Measurements from ENCODE around the gene COL8A1. TPM values are rescaled to one million over a fixed set of nuclear protein-coding genes. Genes with fewer than 3 reads are reported as not detected.

The COL8A1 gene
- polyA plus RNA-seq, 3 donors: not detected

DNA sequence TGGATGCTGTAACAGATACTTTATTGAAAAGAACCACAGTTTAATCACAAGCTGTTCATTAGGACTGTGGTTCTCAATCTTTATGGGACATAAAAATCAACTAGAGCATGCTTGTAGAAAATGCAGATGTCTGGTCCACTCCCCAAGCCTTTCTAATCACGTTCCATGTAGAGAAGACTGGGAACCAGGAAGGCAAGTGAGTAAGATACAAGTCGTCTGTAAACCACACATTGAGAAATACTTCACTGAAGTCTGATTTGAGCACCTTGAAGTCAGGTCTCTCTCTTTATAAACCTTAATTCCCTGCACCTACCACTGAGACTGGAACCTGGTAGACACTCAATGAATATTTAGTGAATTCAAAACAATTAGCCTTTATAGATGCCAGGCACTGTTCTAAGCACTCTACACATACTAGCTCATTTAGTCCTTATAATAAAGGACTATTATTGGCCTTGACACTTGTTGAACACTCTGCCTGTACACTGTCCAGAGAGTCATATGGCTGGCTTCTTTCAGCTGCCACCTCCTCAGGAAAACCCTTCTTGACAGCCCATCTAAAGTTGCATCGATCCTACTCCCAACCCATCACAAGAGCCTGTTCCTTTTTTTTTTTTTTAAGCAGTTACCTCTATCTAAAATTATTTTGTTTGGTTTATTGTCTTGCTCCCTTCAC, 120.2 kb downstream of the COL8A1 start:
- no peaks in the 10 kb centered on the region for H3K9me3 ChIP-seq (replicated peaks in 1 of 2; ENCODE audit: control insufficient read depth in 1 of 2, insufficient read depth in 1 of 2, low read length in 2 of 2)
- H3K4me1 ChIP-seq (ENCODE audit: control insufficient read depth in 1 of 2, insufficient read depth in 2 of 2, low read length in 2 of 2): no peaks in the 10 kb centered on the region
- Mint-ChIP-seq H3K4me1 (no peaks in the 10 kb centered on the region), H3K4me3 (no peak overlapping the region), H3K27me3 (ENCODE audit: low read depth in 3 of 3) (peaks cover 3 to 9% (median 8%) of the 10 kb centered on the region in 3 donors), H3K9me3 (no peaks in the 10 kb centered on the region), H3K27ac (no peak overlapping the region), H3K36me3 (no peaks in the 10 kb centered on the region)
- intact Hi-C loops (cut with micrococcal nuclease): no loop called here
- no peak for DNase-seq
- H3K27ac ChIP-seq (ENCODE audit: low read depth in 1 of 2, low read length in 2 of 2): no peak overlapping the region
- TF ChIP-seq, protein P1, sequence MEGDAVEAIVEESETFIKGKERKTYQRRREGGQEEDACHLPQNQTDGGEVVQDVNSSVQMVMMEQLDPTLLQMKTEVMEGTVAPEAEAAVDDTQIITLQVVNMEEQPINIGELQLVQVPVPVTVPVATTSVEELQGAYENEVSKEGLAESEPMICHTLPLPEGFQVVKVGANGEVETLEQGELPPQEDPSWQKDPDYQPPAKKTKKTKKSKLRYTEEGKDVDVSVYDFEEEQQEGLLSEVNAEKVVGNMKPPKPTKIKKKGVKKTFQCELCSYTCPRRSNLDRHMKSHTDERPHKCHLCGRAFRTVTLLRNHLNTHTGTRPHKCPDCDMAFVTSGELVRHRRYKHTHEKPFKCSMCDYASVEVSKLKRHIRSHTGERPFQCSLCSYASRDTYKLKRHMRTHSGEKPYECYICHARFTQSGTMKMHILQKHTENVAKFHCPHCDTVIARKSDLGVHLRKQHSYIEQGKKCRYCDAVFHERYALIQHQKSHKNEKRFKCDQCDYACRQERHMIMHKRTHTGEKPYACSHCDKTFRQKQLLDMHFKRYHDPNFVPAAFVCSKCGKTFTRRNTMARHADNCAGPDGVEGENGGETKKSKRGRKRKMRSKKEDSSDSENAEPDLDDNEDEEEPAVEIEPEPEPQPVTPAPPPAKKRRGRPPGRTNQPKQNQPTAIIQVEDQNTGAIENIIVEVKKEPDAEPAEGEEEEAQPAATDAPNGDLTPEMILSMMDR (IDR thresholded peaks at IDR 0.05): no peak
- no peak overlapping the region for H3K4me2 ChIP-seq (replicated peaks; ENCODE audit: extremely low read depth, low read length, poor library complexity, severe bottlenecking)
- peaks cover 2 to 3% of the 10 kb centered on the region in 2 donors for H3K27me3 ChIP-seq (ENCODE audit: control insufficient read depth in 2 of 2, insufficient read depth in 2 of 2, low read length in 2 of 2)
- no peak overlapping the region for H3K4me3 ChIP-seq (replicated peaks in 1 of 3; ENCODE audit: low read depth in 2 of 3, low read length in 3 of 3)
- 63% methylated on average over 2 of the region's 3 CpGs for WGBS (ENCODE audit: insufficient coverage)
- H4K20me1 ChIP-seq (ENCODE audit: insufficient read depth, low read length): no peaks in the 10 kb centered on the region
- no peaks in the 10 kb centered on the region for H3K36me3 ChIP-seq (replicated peaks in 1 of 2; ENCODE audit: control insufficient read depth in 1 of 2, insufficient read depth in 2 of 2, low read length in 2 of 2)
- no peaks in the 10 kb centered on the region for H3K79me2 ChIP-seq (ENCODE audit: insufficient read depth, low read length)
- H3K9ac ChIP-seq (ENCODE audit: insufficient read depth, low read length, poor library complexity, severe bottlenecking): no peak overlapping the region
- no peak overlapping the region for H2AFZ ChIP-seq (ENCODE audit: insufficient read depth, low read depth, low read length, poor library complexity, severe bottlenecking)

GRCh38 chr3:99760031-99760430, 121.6 kb downstream of the COL8A1 start:
- intact Hi-C loops (cut with micrococcal nuclease): no loop called here
- no peak for DNase-seq
- Histone ChIP-seq H3K36me3 (replicated peaks in 1 of 2; ENCODE audit: control insufficient read depth in 1 of 2, insufficient read depth in 2 of 2, low read length in 2 of 2) (no peaks in the 10 kb centered on the region), H3K9ac (ENCODE audit: insufficient read depth, low read length, poor library complexity, severe bottlenecking) (no peak overlapping the region), H3K27me3 (ENCODE audit: control insufficient read depth in 2 of 2, insufficient read depth in 2 of 2, low read length in 2 of 2) (peaks cover 0 to 3% of the 10 kb centered on the region in 2 donors), H3K79me2 (ENCODE audit: insufficient read depth, low read length) (no peaks in the 10 kb centered on the region), H4K20me1 (ENCODE audit: insufficient read depth, low read length) (no peaks in the 10 kb centered on the region), H3K4me2 (replicated peaks; ENCODE audit: extremely low read depth, low read length, poor library complexity, severe bottlenecking) (no peak overlapping the region), H3K4me1 (ENCODE audit: control insufficient read depth in 1 of 2, insufficient read depth in 2 of 2, low read length in 2 of 2) (no peaks in the 10 kb centered on the region), H2AFZ (ENCODE audit: insufficient read depth, low read depth, low read length, poor library complexity, severe bottlenecking) (no peak overlapping the region), H3K9me3 (replicated peaks in 1 of 2; ENCODE audit: control insufficient read depth in 1 of 2, insufficient read depth in 1 of 2, low read length in 2 of 2) (no peaks in the 10 kb centered on the region), H3K27ac (ENCODE audit: low read depth in 1 of 2, low read length in 2 of 2) (no peak overlapping the region), H3K4me3 (replicated peaks in 1 of 3; ENCODE audit: low read depth in 2 of 3, low read length in 3 of 3) (no peak overlapping the region)
- Mint-ChIP-seq H3K4me3 (no peak overlapping the region), H3K9me3 (no peaks in the 10 kb centered on the region), H3K27ac (no peak overlapping the region), H3K27me3 (ENCODE audit: low read depth in 3 of 3) (peaks cover 0 to 10% (median 9%) of the 10 kb centered on the region in 3 donors), H3K4me1 (no peaks in the 10 kb centered on the region), H3K36me3 (no peaks in the 10 kb centered on the region)
- WGBS (ENCODE audit: insufficient coverage): no CpG with 5 or more reads among the region's 1 CpG
- TF ChIP-seq, protein P1 (IDR thresholded peaks at IDR 0.05): no peak
